ENCODE measurements around the gene KIAA1958.

The KIAA1958 gene

DNA sequence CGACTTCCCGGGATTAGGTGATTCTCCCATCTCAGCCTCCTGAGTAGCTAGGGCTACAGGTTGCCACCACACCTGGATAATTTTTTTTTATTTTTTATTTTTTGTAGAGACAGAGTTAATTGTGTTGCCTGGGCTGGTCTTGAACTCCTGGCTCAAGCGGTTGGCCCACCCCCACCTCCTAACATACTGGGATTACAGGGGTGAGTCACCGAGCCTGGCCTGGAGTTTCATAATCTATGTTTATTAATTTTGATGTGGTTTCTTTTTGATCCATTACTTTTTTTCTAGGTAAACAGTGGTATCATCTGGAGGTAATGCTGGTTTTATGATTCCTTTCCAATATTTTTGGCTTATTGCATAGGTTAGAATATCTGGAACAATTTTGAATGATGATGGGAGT lies 54.2 kb downstream of the KIAA1958 start:
- TF ChIP-seq BHLHE40 (IDR thresholded peaks at IDR 0.05; ENCODE audit: borderline replicate concordance) (no peak), ELF4 (IDR thresholded peaks at IDR 0.05) (no peak)
- no peak for DNase-seq (ENCODE audit: extremely low spot score)
- POLR2A ChIA-PET: no interaction called here
- CTCF ChIA-PET: no interaction called here

DNA sequence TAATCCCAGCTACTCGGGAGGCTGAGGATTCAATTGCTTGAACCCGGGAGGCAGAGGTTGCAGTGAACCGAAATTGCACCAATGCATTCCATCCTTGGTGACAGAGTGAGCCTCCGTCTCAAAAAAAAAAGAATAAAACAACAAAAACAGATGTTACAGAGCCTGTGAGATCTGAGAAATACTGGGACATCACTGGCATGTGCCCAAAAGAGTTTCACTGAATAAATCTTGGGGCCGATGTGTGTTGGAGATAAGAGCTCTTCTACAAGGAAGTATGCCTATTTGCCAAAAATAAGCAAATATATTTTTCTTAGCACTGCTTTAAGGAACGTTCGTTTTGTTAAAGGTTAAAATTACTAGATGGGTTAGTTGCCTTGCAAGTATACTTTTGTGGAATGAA lies 55.1 kb downstream of the KIAA1958 start:
- ChIA-PET POLR2A (no interaction called here), CTCF (no interaction called here)
- no peak for TF ChIP-seq BHLHE40 (IDR thresholded peaks at IDR 0.05; ENCODE audit: borderline replicate concordance)
- no peak for TF ChIP-seq PKNOX1 (IDR thresholded peaks at IDR 0.05)
- no peak for TF ChIP-seq FOXM1 (IDR thresholded peaks at IDR 0.05; ENCODE audit: borderline replicate concordance)
- TF ChIP-seq SP1 (IDR thresholded peaks at IDR 0.05): no peak
- no peak for TF ChIP-seq L3MBTL2 (conservative IDR thresholded peaks at IDR 0.05)
- no peak for TF ChIP-seq SUZ12 (IDR thresholded peaks at IDR 0.05)
- TF ChIP-seq TARDBP (IDR thresholded peaks at IDR 0.05): no peak
- no peak for TF ChIP-seq FOXK2 (IDR thresholded peaks at IDR 0.05)
- TF ChIP-seq FOXA1 (IDR thresholded peaks at IDR 0.05): no peak
- no peak for TF ChIP-seq LEF1 (IDR thresholded peaks at IDR 0.05; ENCODE audit: borderline replicate concordance)
- TF ChIP-seq NFRKB (IDR thresholded peaks at IDR 0.05): no peak
- TF ChIP-seq HDGF (IDR thresholded peaks at IDR 0.05; ENCODE audit: borderline replicate concordance): no peak
- no peak for TF ChIP-seq CTBP1 (IDR thresholded peaks at IDR 0.05; ENCODE audit: borderline replicate concordance)
- TF ChIP-seq ELF4 (IDR thresholded peaks at IDR 0.05): no peak
- no peak for TF ChIP-seq ZNF384 (IDR thresholded peaks at IDR 0.05)
- DNase-seq (ENCODE audit: extremely low spot score): no peak

DNA sequence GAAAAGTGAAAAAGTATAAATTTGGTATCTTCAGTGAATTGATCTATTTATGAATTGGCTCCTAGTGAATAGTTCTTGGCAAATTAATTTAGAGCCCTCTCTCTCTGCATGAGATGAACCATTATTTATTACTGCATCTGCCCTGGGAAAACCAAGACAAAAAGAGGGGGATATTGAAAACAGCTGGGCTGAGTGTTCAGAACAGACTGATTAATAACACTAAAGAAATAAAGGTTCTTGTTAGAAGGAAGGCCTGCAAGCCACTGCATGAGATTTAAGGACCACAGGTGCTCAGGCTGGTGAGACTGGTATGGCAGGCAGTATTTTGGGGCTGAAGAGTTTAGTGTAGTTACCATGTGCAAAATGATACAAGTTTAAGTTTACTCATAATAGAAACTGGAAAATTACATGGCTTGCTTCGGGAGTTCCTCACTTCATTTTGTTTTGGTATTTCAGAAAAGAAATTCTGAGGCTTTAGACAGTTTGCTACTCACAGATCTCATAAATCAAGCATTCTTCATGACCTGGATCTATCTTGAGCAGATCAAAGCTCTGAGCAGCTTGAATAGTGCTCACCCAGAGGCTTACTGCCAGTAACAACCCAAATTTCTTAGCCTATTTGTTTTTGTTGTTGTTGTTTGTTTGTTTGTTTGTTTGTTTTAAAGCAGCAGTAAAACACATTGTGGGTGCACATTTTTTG lies 56.1 kb downstream of the KIAA1958 start:
- CTCF ChIA-PET: no interaction called here
- POLR2A ChIA-PET: no interaction called here
- no peak for DNase-seq (ENCODE audit: extremely low spot score)
- no peak for TF ChIP-seq L3MBTL2 (conservative IDR thresholded peaks at IDR 0.05)
- TF ChIP-seq LEF1 (IDR thresholded peaks at IDR 0.05; ENCODE audit: borderline replicate concordance): no peak
- TF ChIP-seq BHLHE40 (IDR thresholded peaks at IDR 0.05; ENCODE audit: borderline replicate concordance): no peak
- no peak for TF ChIP-seq FOXA1 (IDR thresholded peaks at IDR 0.05)
- TF ChIP-seq ELF4 (IDR thresholded peaks at IDR 0.05): no peak
- no peak for TF ChIP-seq ARNT (IDR thresholded peaks at IDR 0.05)
- TF ChIP-seq FOXK2 (IDR thresholded peaks at IDR 0.05): no peak
- no peak for TF ChIP-seq TARDBP (IDR thresholded peaks at IDR 0.05)
- TF ChIP-seq NFRKB (IDR thresholded peaks at IDR 0.05): no peak

DNA sequence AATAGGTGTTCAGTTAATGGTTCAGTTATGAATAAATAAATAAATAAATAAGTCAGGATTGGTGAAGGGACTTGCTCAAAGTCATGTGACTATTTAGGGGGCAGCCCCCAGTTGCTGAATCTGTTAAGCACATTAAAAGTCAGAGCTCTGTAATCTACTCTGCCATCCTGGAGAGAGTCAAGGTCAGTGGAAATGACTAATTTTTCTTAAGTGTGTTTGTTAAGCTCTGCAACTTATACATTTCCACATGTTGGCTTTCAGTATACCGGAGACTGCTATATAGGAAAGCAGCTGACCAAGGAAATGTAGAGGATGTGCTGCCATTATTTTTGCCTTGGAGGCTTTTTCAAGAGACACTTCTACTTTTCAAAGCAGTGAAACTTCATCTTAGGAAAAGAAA lies 57.9 kb downstream of the KIAA1958 start:
- CTCF ChIA-PET: no interaction called here
- TF ChIP-seq FOXA1 (IDR thresholded peaks at IDR 0.05) (no peak), ZNF384 (IDR thresholded peaks at IDR 0.05) (no peak), LEF1 (IDR thresholded peaks at IDR 0.05; ENCODE audit: borderline replicate concordance) (no peak), FOXK2 (IDR thresholded peaks at IDR 0.05) (no peak), ARNT (IDR thresholded peaks at IDR 0.05) (no peak), TARDBP (IDR thresholded peaks at IDR 0.05) (no peak), SUZ12 (IDR thresholded peaks at IDR 0.05) (no peak), NFRKB (IDR thresholded peaks at IDR 0.05) (no peak), L3MBTL2 (conservative IDR thresholded peaks at IDR 0.05) (no peak), FOXM1 (IDR thresholded peaks at IDR 0.05; ENCODE audit: borderline replicate concordance) (no peak), CTBP1 (IDR thresholded peaks at IDR 0.05; ENCODE audit: borderline replicate concordance) (no peak), PKNOX1 (IDR thresholded peaks at IDR 0.05) (no peak), HDGF (IDR thresholded peaks at IDR 0.05; ENCODE audit: borderline replicate concordance) (no peak), SP1 (IDR thresholded peaks at IDR 0.05) (no peak), ELF4 (IDR thresholded peaks at IDR 0.05) (no peak), BHLHE40 (IDR thresholded peaks at IDR 0.05; ENCODE audit: borderline replicate concordance) (no peak)
- POLR2A ChIA-PET: no interaction called here
- no peak for DNase-seq (ENCODE audit: extremely low spot score)

DNA sequence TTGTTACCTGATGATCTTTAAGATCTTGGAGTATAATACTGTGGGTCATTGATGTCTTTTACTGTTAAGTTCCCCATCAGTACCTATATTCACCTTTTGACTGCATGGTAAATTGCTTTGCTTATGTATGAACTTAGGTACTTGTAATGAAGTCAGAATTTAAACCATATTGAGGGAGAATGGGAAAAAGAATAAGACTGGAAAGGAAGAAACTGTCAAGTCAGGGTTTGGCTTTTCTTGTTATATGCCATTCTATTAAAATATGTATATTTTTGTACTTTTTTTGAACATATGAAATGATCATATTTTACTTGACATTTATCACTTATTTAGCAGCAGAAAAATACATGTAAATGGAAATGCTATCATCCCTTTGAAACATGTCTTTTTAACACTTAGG lies 58.6 kb downstream of the KIAA1958 start:
- no peak for TF ChIP-seq FOXK2 (IDR thresholded peaks at IDR 0.05)
- no peak for TF ChIP-seq PKNOX1 (IDR thresholded peaks at IDR 0.05)
- TF ChIP-seq ZNF384 (IDR thresholded peaks at IDR 0.05): no peak
- TF ChIP-seq FOXA1 (IDR thresholded peaks at IDR 0.05): no peak
- no peak for TF ChIP-seq BHLHE40 (IDR thresholded peaks at IDR 0.05; ENCODE audit: borderline replicate concordance)
- POLR2A ChIA-PET: no interaction called here
- DNase-seq (ENCODE audit: extremely low spot score): no peak
- CTCF ChIA-PET: no interaction called here

DNA sequence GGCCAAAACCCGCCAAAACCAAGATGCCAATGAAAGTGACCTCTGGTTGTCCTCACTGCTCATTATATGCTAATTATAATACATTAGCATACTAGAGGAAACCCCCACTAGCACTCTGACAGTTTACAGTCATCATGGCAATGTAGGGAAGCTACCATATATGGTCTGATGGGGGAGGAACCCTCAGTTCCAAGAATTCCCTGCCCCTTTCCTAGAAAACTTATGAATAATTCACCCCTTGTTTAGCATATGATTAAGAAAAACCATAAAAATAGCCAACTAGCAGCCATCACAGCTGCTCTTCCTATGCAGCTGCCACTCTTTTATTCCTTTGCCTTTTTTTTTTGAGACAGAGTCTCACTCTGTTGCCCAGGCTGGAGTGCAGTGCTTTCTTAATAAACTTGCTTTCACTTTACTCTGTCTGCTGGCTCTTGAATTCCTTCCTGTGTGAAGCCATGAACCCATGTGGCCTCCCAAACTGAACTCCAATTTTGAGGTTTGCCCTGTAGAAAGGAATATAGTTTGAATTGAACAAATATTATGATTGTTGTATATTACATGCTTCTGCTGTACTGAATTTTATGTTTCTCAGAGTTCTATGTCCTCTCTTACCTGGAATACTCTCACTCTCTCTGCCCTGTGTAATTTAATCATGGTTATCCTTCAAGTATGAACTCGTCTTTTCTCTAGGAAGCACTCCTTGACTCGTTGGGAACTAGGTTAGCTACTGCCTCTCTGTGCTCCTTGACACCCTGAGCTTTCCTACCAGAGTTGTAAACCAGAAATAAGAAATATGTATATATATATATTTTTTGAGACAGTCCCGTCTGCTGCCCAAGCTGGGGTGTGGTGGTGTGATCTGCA lies 59.8 kb downstream of the KIAA1958 start:
- CTCF ChIA-PET: interaction anchor here (0.6 kb wide), 1 partner anchor 26 kb away, joined by 3 read pairs; no protein-coding TSS in a partner anchor
- no peak for DNase-seq (ENCODE audit: extremely low spot score)
- POLR2A ChIA-PET: interaction anchor here (0.6 kb wide), 1 partner anchor 60 kb away, joined by 3 read pairs; the partner anchor contains the start of gene KIAA1958
- TF ChIP-seq NFRKB (IDR thresholded peaks at IDR 0.05): no peak
